HUDEP-2 (cell line): ENCODE results near the gene SIDT1.

Experiments
- DNase-seq, 76 experiments: peaks; one replicate each; lab custom pipeline; 2025; ENCODE audit not compliant: unreplicated experiment in 76 of 76; lab: John Stamatoyannopoulos, UW

The SIDT1 gene

DNA sequence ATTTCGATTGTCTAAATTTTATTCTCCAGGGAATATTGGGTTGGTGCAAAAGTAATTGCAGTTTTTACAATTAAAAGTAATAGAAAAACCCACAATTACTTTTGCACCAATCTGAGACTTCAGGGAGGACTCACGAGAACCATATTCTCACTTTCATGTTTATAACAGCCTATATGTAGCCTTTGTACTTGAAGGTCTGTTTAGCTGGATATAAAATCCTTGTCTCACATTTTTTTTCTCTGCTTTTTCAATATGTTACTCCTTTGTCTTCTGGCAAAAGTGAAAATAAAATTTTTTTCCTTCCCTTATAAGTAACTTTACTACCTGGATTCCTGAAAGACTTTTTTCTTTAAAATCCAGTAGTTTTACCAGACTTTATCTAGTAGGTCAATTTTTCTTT lies 9.2 kb downstream of the SIDT1 start:
- DNase-seq: no peak

DNA sequence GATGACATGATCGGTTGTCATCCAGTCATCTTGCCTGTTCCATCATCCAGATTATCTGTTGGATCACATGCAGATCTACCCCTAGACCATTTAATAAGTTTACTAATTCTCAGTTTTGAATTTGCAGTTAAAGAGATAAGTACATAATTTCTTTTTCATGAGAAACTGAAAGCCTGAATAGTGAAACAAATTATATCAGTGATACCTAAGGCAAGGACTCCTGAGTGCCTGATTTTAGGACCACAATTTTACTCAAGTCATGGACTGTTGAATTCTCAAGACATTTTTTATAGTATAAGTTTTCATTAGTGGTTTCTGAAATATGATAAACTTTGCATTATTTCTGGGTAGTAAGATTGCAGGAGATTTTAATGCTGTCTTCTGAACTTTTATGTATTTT lies 13.2 kb downstream of the SIDT1 start:
- DNase-seq: no peak

DNA sequence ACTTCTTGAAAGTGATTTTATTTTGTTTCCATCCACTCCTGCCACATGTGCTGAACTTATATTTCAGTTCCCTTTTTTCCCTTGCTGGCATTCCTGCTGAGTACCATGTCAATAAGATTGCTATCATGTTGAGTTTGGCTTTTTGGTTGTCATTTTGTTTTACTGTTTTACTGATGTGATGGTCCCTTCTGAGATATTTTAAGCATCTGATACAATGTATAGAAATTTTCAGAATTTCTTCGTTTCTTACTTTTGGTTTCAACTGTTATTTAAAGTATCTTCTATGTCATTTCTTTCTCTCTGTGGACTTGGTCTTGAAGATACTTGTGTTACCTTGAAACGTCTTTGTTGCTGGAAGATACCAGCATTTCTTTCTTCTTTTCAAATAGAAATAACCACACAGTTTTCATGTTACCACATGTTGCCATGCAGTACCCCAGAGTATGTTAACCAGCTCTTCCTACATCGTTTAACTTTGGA lies 14.1 kb downstream of the SIDT1 start:
- no peak for DNase-seq

DNA sequence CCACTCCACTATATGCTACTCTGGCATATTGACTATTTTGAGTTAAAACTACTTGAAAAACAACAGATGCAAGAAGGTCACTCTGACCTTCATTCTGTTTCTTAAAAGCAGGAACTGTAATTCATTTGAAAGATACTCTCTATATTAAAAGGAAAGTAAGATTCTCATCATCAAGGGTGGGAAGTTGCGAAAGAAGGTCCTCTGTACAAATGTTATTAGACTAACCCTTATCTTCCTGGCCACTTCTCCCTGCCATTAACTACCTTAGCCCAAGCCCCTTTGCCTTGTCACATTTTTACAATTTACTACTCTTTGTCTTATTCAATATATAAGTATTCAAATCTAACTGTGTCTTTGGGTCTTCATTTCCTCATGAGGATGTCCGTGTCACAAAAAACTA lies 16.1 kb downstream of the SIDT1 start:
- no peak for DNase-seq

DNA sequence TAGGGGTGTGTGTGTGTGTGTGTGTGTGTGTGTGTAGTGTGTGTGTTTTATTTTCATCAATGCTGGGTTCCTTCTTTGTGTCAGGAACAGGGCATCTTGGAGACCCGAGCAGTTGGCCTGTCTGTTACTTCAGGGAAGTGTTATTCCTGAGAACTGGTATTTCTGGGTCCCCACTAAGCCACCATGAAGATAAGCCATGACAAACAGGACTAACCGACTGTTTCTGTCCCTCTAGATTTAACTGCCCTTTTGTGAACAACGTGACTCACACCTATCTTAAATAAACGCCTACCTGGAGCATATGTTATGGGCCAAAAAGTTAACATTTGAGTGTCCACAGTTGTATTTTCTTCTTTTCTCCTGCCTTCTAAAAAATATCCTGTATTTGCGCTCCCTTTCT lies 19.5 kb downstream of the SIDT1 start:
- DNase-seq: no peak

DNA sequence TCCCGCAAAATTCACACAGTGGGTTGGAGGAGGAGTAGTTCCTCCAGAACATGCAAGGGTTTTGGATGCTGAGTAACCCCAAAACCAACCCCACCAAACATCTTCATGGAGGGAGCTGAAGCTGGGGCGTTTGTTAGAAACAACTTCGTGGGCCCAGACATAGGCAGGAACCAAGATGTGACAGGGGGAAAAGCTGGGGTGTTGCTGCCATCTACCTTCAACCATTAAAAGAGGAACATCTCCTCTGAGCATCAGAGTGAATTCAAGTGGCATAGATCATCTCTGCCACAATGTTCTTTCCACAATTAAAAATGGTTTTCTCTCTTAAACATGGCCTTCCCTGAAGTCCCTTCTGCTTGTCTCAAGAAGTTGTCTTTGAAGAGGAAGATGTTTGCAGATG lies 20.5 kb downstream of the SIDT1 start:
- peak in 1 of 76 experiments; percentile 6 for DNase-seq

DNA sequence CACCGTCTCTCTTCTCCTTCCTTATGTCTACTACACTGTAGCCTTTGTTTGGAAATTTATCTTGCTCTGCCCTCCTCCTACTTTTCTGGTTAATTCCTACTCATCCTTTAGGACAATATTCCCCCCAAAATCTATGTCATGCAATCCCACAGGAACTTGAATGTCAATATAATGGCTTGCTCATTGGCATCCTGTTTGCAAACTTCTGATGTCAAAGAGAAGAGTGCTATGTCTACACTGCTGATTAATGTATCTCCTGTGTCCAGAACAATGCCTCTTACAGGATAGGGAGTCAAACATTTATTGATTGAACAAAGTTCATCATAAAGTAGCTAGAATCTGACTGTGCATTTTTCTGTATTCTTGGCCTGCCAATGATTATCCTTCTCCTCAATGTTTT lies 22.8 kb downstream of the SIDT1 start:
- DNase-seq: no peak

DNA sequence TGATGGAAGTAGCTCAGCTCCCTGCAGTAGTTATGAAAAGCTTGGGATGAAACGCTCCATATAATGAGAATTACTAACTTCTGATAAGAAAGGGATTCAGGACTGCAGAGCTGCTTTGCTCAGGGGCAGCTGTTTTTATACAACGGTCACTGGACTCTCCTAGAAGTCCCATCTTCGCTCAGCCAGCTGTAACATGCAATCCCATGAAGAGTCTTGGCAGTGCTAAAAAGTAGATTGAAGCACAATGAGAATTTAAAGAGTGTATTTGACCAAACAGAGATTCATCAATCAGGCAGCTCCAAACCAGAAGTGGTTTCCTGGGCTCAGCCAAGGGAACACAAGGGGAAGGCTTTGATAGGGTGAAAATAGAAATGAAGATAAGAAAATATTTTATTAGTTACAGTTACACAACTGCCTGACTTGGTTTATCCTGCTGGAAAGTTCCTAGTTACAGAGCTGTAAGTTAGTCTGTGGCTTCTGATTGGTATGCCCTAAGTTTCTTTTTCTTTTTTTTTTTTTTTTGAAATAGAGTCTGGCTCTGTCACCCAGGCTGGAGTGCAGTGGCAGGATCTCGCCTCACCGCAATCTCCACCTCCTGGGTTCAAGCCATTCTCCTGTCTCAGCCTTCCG lies 24.1 kb downstream of the SIDT1 start:
- no peak for DNase-seq

DNA sequence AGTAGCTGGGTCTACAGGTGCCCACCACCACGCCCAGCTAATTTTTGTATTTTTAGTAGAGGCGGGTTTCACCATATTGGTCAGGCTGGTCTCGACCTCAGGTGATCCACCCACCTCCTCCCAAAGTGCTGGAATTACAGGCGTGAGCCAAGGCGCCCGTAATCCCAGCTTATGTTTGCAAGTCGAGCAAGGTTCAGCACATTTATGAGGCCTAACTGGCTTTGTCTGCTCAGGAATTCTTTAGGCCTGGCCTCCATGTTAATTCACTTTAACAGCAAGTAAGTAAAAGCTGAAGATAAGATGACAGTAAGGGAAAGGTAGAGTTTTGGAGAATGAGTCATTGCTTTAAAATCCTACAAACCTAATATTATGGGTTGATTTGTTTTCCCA lies 24.6 kb downstream of the SIDT1 start:
- DNase-seq: no peak

DNA sequence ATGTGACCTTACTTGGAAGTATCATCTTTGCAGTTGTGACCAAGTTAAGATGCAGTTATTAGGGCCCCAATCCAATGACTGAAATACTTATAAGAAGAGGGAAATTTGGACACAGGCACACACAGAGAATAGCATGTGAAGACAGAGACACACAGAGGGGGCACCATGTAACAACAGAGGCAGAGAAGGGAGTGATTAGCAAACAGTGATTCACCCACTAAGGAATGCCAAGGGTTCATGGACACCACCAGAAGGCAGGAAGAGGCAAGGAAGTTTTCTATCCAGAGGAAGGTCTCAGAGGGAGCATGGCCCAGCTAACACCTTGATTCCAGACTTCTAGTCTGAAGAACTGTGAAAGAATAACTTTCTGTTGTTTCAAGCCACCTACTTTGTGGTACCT lies 25.0 kb downstream of the SIDT1 start:
- no peak for DNase-seq

DNA sequence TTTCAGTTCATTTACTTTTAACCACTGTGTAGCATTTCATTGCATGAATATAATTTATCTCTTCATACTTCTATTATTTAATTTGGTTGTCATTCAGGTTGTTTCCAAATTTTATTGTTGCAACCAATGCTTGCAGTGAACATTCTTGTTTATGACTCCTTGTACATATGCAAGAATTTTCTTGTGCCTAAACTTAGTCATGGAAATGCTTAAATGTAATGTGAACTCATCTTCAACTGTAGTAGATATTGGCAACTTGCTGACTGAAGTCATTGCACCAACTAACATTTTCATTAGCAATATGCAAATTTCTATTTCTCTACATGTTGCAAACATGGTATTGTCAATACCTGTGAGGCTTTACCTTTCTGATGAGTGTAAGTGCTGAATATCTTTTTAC lies 26.7 kb downstream of the SIDT1 start:
- no peak for DNase-seq

DNA sequence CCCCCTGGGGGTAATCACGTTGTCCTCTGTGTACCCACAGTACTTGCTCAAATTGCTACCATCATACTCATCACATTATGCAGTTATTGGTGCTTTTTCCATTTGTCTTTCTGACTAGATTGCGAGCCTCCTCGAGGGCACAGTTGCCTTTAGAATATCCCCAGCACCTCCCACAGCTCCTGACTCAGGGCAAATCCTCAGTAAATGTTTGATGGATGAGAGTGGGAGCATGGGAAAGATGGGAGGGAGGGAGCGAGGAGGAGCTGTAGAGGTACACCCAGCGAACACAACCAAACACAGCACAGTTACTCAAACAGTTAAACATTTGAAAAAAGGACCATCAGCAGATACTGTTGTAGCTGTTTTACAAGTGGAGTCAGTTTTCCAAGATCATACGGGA lies 27.9 kb downstream of the SIDT1 start:
- DNase-seq: no peak

DNA sequence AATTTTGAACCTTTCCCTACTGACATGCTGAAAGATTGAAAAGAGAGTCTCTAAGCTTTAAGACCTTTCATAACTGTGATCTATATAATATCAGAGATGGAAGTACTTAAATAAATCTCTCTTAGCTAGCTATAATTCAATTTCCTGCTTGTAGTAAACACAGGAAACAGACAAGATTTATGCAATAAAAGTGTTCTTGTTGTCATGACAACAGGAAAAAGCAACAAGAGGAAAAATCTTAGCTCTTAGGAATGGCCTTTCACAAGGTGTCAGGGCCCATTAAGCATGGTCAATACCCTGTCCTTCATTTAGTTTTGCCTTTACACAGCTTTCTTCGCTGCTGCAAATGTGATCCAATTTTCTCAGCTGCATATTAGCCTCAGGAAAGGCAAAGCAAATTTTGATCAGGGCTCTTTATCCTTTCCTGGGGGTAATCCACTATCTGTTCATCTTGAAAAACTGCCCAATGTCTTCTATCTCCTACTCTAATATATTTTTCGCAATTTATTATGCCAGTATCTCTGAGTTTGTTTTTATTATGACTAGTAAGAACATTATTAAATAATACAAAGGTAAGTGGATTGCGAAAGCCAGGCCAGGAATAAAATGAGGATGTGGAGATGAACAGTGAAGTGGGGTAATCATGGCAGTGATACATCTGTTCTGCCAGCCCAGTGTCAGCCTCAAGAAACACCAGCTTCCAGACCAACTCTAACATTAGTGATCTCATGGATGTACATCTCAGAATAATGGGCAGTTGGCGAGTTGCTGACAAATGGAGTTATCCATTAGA lies 28.7 kb downstream of the SIDT1 start:
- DNase-seq: no peak

DNA sequence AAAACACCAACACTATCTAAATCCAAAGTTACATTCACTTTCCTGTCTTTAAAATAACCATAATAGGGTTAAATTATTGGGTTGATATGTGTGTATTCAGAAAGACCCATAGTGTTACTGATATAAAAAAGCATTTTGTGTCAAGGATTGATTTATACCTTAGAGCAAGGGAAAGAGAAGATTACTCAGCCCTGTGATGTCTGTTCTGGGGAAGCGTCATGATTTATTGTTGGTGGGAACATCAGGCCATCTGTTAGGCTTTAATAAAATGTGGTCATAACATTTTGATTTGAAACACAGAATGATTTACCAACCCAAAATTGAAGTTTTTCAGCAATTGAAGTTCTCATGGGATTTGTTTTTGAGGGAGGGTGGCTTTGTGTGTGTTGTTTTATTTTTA lies 33.2 kb downstream of the SIDT1 start:
- no peak for DNase-seq

DNA sequence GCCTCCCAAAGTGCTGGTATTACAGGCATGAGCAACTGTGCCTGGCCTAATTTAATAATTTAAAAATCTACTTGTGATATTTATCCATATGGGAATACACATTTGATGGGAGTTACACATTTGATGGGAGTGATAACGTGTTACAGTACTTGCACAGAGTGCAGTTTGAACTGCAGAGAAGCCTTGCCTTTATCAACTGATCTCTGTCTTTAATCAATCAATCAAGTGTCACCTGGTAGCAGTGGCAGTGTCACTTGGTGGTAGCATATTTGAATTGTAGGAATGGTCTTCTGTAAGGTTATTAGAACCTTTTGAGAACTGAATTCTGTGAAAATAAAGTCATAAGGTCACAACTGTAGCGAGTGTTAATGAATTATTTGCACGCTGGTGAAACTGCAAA lies 37.8 kb downstream of the SIDT1 start:
- no peak for DNase-seq

DNA sequence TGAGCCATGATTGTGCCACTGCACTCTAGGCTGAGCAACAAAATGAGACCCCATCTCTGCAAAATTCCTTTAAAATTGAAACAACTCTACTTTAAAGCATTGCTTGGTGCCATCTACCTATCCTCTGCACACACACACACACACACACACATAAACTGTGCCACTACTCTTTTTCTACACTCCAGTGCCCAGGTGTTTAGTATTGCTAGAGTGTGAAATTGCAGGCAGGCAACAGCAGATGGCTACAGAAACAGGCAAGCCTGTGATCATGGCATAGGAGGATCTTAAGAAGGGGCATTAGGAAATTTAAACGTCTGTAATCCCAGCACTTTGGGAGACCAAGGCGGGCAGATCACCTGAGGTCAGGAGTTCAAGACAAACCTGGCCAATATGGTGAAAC lies 39.0 kb downstream of the SIDT1 start:
- no peak for DNase-seq

DNA sequence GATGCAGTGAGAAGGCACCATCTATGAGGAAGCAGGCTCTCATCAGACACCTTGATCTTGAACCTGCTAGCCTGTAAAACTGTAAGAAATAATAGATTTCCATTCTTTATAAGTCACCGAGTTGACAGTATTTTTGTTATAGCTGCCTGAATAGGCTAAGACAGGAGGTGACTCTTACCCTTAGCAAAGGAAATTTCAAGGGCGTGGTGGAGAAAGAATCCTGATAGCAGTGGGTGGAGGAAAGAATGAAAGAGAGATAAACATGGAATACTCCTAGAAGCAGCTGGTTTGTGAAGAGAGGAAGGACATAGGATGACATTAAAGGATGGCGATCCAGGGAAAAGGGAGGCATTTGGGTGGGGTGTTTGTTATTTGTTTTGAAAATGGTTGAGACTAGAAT lies 41.4 kb downstream of the SIDT1 start:
- DNase-seq: peak in 6 of 76 experiments; percentile 4 to 35 (median 12)

DNA sequence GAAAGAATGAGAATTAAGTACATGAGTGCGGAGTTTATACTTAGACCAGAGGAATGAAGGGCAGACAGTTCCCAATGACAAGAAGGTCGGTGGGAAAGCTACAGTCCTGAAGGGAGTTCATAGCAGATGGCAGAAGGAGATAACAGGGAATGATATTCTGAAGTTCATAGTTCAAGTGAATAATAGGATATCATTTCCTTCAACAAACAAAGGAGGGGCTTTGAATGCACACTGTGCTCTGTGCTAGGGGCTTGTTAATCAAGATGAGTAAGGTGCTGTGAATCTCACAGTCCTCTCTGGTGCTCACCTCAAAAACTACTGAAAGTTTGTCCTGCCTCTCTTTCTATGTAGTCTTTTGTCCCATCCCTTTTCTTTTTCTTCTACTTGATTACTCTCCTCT lies 41.9 kb downstream of the SIDT1 start:
- peak in 1 of 76 experiments; percentile 14 for DNase-seq

DNA sequence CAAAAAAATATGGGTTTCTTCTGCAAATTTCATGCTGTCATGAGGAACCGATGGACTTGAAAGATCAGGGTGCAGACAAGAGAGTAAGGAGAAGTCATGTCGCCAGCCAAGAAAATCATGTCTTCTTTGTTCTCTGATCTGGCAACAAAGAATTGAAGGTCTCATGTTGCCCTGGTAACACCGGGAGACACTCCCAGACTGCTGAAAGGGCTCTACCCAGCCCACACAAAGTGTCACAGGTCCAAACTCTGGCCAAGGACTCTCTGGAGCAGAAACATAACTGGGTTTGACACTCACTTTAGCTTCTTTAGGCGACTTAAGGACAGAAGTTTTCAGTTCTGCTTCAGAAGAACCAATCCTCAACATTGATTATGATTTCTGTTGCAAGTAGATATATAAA lies 42.9 kb downstream of the SIDT1 start:
- peak in 17 of 76 experiments; percentile 1 to 41 (median 8) for DNase-seq

DNA sequence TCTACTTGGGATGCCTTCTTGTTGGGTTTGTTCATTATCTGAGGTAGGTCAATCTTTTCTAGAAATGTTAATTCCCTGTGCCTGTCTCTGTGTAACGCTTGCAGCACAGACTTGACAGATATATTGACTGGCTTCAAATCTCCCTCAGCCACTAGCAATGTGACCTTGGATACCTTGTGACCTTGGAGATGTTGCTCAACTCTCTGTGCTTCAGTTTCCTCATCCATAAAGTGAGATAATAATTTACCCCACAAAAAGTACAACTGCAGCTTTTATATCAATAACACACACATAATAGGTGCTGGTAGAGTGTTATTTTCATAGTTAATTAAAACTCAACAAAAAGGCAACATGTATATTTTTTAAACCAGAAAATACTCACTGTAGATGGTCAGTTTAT lies 52.9 kb downstream of the SIDT1 start:
- DNase-seq: no peak

DNA sequence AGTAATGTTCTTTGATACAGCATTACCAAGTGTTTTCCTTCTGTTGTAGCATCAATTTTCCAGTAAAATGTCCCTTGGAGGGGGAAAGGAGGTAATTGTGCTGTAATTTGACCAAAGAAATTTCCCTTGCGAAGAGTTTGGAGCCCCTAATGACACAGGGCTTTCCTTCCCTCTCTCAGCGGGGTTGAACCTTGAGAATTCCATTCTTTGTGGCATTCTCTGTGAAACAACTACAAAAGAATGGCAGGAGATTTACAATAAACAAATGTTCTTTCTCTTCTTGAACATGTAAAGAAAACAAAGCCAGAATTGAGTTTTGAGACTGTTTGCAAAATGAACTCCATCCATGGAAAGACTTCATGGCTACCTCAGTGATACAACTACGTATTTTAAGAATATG lies 53.4 kb downstream of the SIDT1 start:
- DNase-seq: no peak

DNA sequence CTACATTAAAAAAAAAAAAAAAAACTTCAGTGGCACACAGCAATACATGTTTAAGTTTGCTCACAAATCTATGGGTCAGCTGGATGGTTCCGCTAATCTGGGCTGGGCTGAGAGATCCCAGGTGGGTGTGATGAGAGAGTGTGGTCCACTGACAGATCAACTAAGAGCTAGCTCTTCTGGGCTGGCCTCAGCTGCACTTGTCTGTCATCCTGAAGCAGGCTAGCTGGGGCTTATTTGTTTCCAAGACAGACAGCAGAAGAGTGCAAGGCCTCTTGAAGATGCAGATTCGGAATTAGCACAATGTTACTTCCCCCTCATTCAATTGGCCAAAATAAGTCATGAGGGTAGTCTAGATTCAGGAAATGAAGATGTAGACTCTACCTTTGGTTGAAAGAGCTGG lies 56.5 kb downstream of the SIDT1 start:
- DNase-seq: no peak
